A549 (cell line): ENCODE results near the gene KCNK7. TPM values are rescaled to one million over a fixed set of nuclear protein-coding genes. Genes with fewer than 3 reads are reported as not detected.
A peak's percentile ranks its signal among the peaks of the same experiment; 100 is the strongest.

Source experiments
- ATAC-seq, 2 experiments: fragments of 200-7000 bp in 1 of 2; fragments of >200 bp in 1 of 2; cut with Nextera tagmentation in 1 of 2; cut with Tn5 transposase in 1 of 2; 3 replicates each; pipeline versions ENCODE4 v1.8.0 to v1.9.1; 2018 to 2020; ENCODE audit warnings: mild to moderate bottlenecking in 1 of 2, moderate library complexity in 1 of 2
- CTCF ChIA-PET: fragments of 300-600 bp; sonication (Branson Sonifier 250); formaldehyde crosslinking; extraction: SDS; loops from one replicate; lab custom pipeline; 2021; ENCODE audit warnings: antibody characterized with exemption, inconsistent platforms; lab: Yijun Ruan, JAX
- POLR2A ChIA-PET: fragments of 350-600 bp; formaldehyde crosslinking; extraction: SDS; loops from one replicate; lab custom pipeline; 2021; ENCODE audit warnings: antibody characterized with exemption, inconsistent platforms; lab: Yijun Ruan, JAX
- DNase-seq, 2 experiments: peaks; one replicate each; pipeline versions ENCODE4 v3.0.0 to v3.0.0-alpha.2; 2011 to 2016; ENCODE audit warnings: low read depth in 1 of 2, low spot score in 1 of 2
- FAIRE-seq: peaks from 2 replicates; lab custom pipeline; 2011; peaks lifted over from hg19 to GRCh38; lab: Jason Lieb, UNC
- H3K27ac ChIP-seq, 2 experiments: fragments of >200 bp; sonication (Bioruptor Twin); formaldehyde crosslinking; 3 replicates each; pipeline ENCODE4 v1.5.1; 2016 to 2017
- H3K4me1 ChIP-seq: fragments of >200 bp; sonication (Bioruptor Twin); formaldehyde crosslinking; 3 replicates; pipeline ENCODE4 v1.6.1; 2016
- H3K4me2 ChIP-seq: fragments of >200 bp; sonication (Bioruptor Twin); formaldehyde crosslinking; 3 replicates; pipeline ENCODE4 v1.6.1; 2016
- H3K4me3 ChIP-seq: fragments of >200 bp; sonication (Bioruptor Twin); formaldehyde crosslinking; 3 replicates; pipeline ENCODE4 v1.5.1; 2016
- H3K9me3 ChIP-seq: fragments of >200 bp; sonication (Bioruptor Twin); formaldehyde crosslinking; 3 replicates; pipeline ENCODE4 v1.6.1; 2016
- ATOH8 ChIP-seq: fragments of 250-450 bp; sonication (Bioruptor Pico); IDR thresholded peaks from 2 replicates; pipeline ENCODE4 v1.5.0; 2020; ENCODE audit warnings: low read depth, mild to moderate bottlenecking, moderate library complexity
- BHLHE40 ChIP-seq: IDR thresholded peaks from 2 replicates; pipeline ENCODE4 v1.6.1; 2012; ENCODE audit warnings: low read depth, low read length, inconsistent platforms
- CTCF ChIP-seq: fragments of >200 bp; sonication (Bioruptor Twin); formaldehyde crosslinking; IDR thresholded peaks from 3 replicates; pipeline ENCODE4 v1.5.1; 2016
- E2F6 ChIP-seq: IDR thresholded peaks from 2 replicates; pipeline ENCODE4 v1.6.1; 2012; ENCODE audit warnings: low read depth, borderline replicate concordance
- EHMT2 ChIP-seq: fragments of 200-600 bp; sonication (generic); IDR thresholded peaks from 2 replicates; pipeline ENCODE4 v1.6.1; 2016; ENCODE audit warnings: antibody characterized with exemption, low read depth, mild to moderate bottlenecking, moderate library complexity
- ESRRA ChIP-seq: fragments of 150-350 bp; IDR thresholded peaks from 2 replicates; pipeline ENCODE4 v1.6.1; 2014; ENCODE audit warnings: mild to moderate bottlenecking, low read length, borderline replicate concordance
- FOSL2 ChIP-seq, 2 experiments: fragments of 450-650 bp in 1 of 2; fragments of >200 bp in 1 of 2; sonication (Bioruptor Twin) in 1 of 2; formaldehyde crosslinking; IDR thresholded peaks; 2 replicates each; pipeline versions ENCODE4 v1.5.0 to v1.6.1; 2016 to 2020; ENCODE audit warnings: mild to moderate bottlenecking in 1 of 2, moderate library complexity in 1 of 2
- HOXB5 ChIP-seq: fragments of 250-450 bp; sonication (Bioruptor Pico); IDR thresholded peaks from 2 replicates; pipeline ENCODE4 v1.5.0; 2020; ENCODE audit warnings: mild to moderate bottlenecking, moderate library complexity
- JUN ChIP-seq, 2 experiments: fragments of >200 bp; sonication (Bioruptor Twin); formaldehyde crosslinking; IDR thresholded peaks; 2 replicates in 1 of 2; 3 replicates in 1 of 2; pipeline ENCODE4 v1.6.1; 2016 to 2017
- MAX ChIP-seq: IDR thresholded peaks from 2 replicates; pipeline ENCODE4 v1.6.1; 2012
- NFE2L2 ChIP-seq: fragments of 150-350 bp; conservative IDR thresholded peaks from 2 replicates; pipeline ENCODE4 v1.6.1; 2014; ENCODE audit warnings: low read length
- NR3C1 ChIP-seq: fragments of >200 bp; sonication (Bioruptor Twin); formaldehyde crosslinking; IDR thresholded peaks from 3 replicates; pipeline ENCODE4 v1.6.1; 2017
- RNF2 ChIP-seq: fragments of 200-600 bp; sonication (generic); IDR thresholded peaks from 2 replicates; pipeline ENCODE4 v1.6.1; 2016; ENCODE audit warnings: low read depth, mild to moderate bottlenecking, antibody characterized with exemption, moderate library complexity, borderline replicate concordance
- SMC3 ChIP-seq: fragments of >200 bp; sonication (Bioruptor Twin); formaldehyde crosslinking; IDR thresholded peaks from 3 replicates; pipeline ENCODE4 v1.6.1; 2018; ENCODE audit warnings: inconsistent platforms
- SREBF2 ChIP-seq: fragments of 450-650 bp; IDR thresholded peaks from 2 replicates; pipeline ENCODE4 v1.6.1; 2014; ENCODE audit warnings: mild to moderate bottlenecking, moderate library complexity
- ZNF302 ChIP-seq: fragments of 250-450 bp; sonication (Bioruptor Pico); IDR thresholded peaks from 2 replicates; pipeline ENCODE4 v1.9.0; 2021; ENCODE audit warnings: inconsistent platforms, mild to moderate bottlenecking, moderate library complexity
- ZSCAN20 ChIP-seq: fragments of 250-450 bp; sonication (Bioruptor Pico); IDR thresholded peaks from 2 replicates; pipeline ENCODE4 v1.8.0; 2022; ENCODE audit warnings: mild to moderate bottlenecking, moderate library complexity
- WGBS: methylation state at CpG from one replicate; pipeline ENCODE4 v1.1.6; 2017; ENCODE audit errors: missing lambda C conversion rate; 5-methylcytosine and 5-hydroxymethylcytosine counted together
- polyA plus RNA-seq, 4 experiments: library from polyadenylated mRNA; depleted of rRNA in 3 of 4; stranded (reverse); fragments of >200 nt; fragmentation: RNase III in 1 of 4; extraction: RNeasy Plus Mini Kit Qiagen cat#74134 plus additional on column Dnase treatment in 1 of 4; gene quantifications; 2 replicates in 3 of 4; 3 replicates in 1 of 4; pipeline ENCODE4 v1.2.3, GENCODE V29; 2011 to 2017

The KCNK7 gene
- polyA plus RNA-seq, 2 of the 4 experiments (the other 2 are of a cell fraction), result 0.13 to 0.50 TPM

- Histone ChIP-seq H3K4me3 (peak overlapping the region; percentile 82), H3K9me3 (no peaks in the 10 kb centered on the region), H3K4me2 (peak overlapping the region; percentile 97), H3K4me1 (peaks cover 45% of the 10 kb centered on the region), H3K27ac (peak overlapping the region; percentile 92 to 98)
- no peak for TF ChIP-seq E2F6
- TF ChIP-seq EHMT2, result no peak
- no peak for TF ChIP-seq FOSL2 (IDR thresholded peaks at IDR 0.05)
- TF ChIP-seq FOSL2 (CRISPR knock-in tag; IDR thresholded peaks at IDR 0.05), result peak; percentile 71
- TF ChIP-seq ZSCAN20 (CRISPR knock-in tag), result no peak
- TF ChIP-seq ESRRA, result no peak
- TF ChIP-seq ZNF302 (CRISPR knock-in tag), result no peak
- no peak for TF ChIP-seq HOXB5
- no peak for TF ChIP-seq SREBF2
- TF ChIP-seq ATOH8 (CRISPR knock-in tag), result no peak
- TF ChIP-seq SMC3, result no peak
- TF ChIP-seq NR3C1, result no peak
- TF ChIP-seq MAX, result peak; percentile 42; the same call in 1 of the 2 replicates
- no peak for TF ChIP-seq NFE2L2
- no peak for TF ChIP-seq RNF2
- TF ChIP-seq BHLHE40, result no peak
- FAIRE-seq, result no peak
- ATAC-seq, result peak; percentile 54 to 79
- DNase-seq, result peak; percentile 81 to 94
- POLR2A ChIA-PET, result interaction anchor here (0.7 kb wide), 2 partner anchors 11 to 38 kb away, joined by 3 to 4 read pairs; partner anchors contain the start of gene PCNX3
- WGBS, result 19% methylated on average over 14 of the region's 18 CpGs
- CTCF ChIA-PET, result interaction anchor here (0.8 to 6.6 kb wide), 5 partner anchors 11 to 36 kb away, joined by 4 to 58 read pairs (median 26); partner anchors contain the start of gene KCNK7
Measured at GRCh38 chr11:65576867-65577755, 18.5 kb downstream of the KCNK7 start.

- peak overlapping the region; percentile 97 for H3K4me2 ChIP-seq
- ATAC-seq (0 out of 6 replicates have a peak, but pooled peaks of 1 of the 2 experiments have one; percentile 0), DNase-seq (no peak)
- peaks cover 53% of the 10 kb centered on the region for H3K4me1 ChIP-seq
- TF ChIP-seq JUN (IDR thresholded peaks at IDR 0.05) (0 out of 5 replicates have a peak, but pooled peaks of 1 of the 2 experiments have one; percentile 25), CTCF (no peak)
- TF ChIP-seq, all 56 proteins: peak for 1
- 7% methylated on average over 17 of the region's 26 CpGs for WGBS
- CTCF ChIA-PET, result interaction anchor here (0.8 to 6.6 kb wide), 6 partner anchors 12 to 35 kb away, joined by 4 to 58 read pairs (median 16); partner anchors contain the start of gene KCNK7
- Histone ChIP-seq H3K4me3 (peak overlapping the region; percentile 82), H3K9me3 (no peaks in the 10 kb centered on the region), H3K27ac (peak overlapping the region; percentile 92 to 98)
- POLR2A ChIA-PET, result interaction anchor here (1.0 kb wide), 1 partner anchor 10 kb away, joined by 3 read pairs; no protein-coding TSS in a partner anchor
- no peak for FAIRE-seq
Measured at GRCh38 chr11:65576232-65576866, 19.3 kb downstream of the KCNK7 start.
